ENCODE results near the gene TSC22D3.
A peak's percentile ranks its signal among the peaks of the same experiment; 100 is the strongest.
"Not testable (repeated sequence)": the region's sequence is repeated elsewhere in the genome, so short reads cannot be mapped to it uniquely, and the experiment has no call there.

TSC22D3 gene

DNA sequence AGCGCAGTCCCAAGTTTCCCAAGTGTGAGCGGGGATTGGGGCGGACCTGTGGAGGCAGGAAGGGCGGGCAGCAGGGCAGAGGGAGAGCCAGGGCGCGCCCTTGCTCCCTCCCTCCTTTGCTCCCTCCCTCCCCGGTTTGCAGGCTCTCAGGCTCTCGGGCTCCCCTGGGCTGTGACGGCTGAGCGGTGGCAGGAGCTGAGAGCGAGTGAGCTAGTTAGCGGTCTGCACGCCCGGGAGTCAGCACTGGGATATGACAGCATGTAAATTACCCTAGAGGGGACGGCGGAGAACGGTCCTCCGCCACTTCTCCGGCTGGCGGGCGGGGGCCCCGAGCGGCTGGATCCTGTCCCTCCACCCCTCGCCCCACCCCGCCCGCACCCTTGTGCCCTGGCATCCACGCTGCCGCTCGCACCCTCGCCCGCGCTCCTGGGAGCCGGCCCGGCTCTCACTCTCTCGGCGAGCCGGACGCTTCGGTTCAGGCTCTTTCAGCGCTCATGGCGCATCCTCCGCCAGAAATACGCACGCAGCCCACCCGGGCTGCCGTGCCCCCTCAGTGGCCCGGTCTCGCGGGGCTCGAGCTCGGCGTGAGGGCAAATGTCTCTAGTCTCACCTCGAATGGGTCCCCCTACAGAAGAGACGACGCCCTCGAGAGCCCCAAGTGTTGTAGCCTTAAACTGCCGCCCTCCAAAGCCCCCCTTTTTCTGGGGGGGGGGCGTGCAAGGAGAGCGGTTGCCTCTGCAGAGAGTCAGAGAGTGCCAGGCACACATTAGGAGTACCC lies at the start of gene TSC22D3:
TSC22D3 (minus strand) TSS at position 54 of the 778 bp plus-strand sequence. CDS start 368 bp downstream, outside the sequence.
- DNase-seq (ENCODE audit: low read depth in 4 of 4, low spot score in 1 of 4): peak in 1 of 4 experiments; percentile 31

- DNase-seq (ENCODE audit: low read depth in 4 of 4, low spot score in 1 of 4): no peak
Observed at GRCh38 chrX:107823456-107823855, 47.9 kb upstream of the TSC22D3 start.

DNA sequence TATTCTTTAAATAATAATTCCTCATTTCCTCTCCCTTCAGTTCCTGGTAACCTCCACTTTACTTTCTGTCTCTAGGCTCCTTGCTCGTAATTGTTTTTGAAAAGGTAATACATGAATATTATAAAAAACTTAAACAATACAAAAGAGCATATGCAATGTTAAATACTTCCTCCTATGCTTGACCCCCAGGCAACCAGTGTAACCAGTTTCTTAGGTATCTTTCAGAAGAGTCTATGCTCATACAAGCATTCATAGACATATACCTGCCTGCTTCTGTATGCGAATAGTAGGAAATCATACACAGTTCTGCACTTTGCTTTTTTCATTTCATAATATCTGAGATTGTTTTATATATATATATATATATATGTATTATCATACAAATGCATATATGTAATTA lies 47.5 kb upstream of the TSC22D3 start:
- no peak for DNase-seq (ENCODE audit: low read depth in 4 of 4, low spot score in 1 of 4)

DNA sequence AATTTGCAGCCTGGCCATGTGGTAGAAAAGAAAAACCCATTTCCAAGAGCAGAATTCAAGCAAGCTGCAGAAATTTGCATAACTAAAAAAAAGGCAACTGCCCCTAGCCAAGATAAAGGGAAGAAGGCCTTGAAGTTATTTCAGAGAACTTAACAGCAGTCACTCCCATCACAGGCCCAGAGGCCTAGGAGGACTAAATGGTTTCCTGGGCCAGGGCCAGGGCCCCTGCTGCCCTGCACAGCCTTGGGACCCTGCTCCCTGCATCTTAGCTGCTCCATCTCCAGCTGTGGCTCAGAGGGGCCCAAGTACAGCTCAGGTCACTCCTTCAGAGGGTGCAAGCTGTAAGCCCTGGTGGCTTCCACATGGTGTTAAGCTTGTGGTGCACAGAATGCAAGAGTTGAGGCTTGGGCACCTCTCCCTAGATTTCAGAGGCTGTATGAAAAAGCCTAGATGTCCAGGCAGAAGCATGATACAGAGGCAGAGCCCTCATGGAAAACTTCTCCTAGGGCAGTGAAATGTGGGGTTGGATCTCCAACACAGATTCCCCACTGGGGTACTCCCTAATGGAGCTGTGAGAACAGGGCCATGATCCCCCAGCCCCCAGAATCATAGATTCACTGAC lies 43.4 kb upstream of the TSC22D3 start:
- no peak for DNase-seq (ENCODE audit: low read depth in 4 of 4, low spot score in 1 of 4)

DNA sequence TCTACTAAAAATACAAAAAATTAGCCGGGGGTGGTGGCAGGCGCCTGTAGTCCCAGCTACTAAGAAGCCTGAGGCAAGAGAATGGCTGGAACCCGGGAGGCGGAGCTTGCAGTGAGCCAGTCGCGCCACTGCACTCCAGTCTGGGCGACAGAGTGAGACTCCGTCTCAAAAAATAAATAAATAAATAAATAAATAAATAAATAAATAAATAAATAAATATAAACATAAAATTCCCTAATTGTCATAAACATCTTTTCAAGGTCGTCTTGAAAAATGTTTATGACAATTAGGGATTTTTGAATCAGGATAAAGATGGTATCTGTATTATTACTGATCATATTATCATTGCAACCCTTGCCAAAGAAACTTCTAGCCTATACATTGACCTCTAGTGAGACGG lies 34.5 kb upstream of the TSC22D3 start:
- not testable (repeated sequence) for DNase-seq (ENCODE audit: low read depth in 4 of 4, low spot score in 1 of 4)

- no peak for DNase-seq (ENCODE audit: low read depth in 4 of 4, low spot score in 1 of 4)
Observed at GRCh38 chrX:107805179-107805578, 29.6 kb upstream of the TSC22D3 start.

GRCh38 chrX:107804427-107804826 lies 28.8 kb upstream of the TSC22D3 start:
- no peak for DNase-seq (ENCODE audit: low read depth in 4 of 4, low spot score in 1 of 4)

DNA sequence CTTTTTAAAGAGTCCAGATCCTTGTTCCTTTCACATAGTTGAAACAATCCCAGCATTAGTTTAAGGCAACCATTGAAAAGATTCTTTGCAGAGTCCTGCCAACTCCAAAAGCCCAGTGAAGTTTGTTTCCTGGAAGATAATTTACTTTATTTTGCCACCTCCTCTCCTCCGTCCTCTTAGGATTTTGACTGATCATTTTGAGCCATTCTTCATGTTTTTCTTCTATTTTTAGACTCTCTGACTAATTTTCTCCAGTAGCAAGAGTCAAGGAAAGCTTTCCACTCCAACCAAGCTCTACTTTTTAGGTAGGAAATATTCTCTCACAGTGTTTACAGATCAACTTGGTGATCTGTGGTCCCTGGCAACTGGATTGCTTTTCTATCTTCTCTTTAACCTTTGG lies 12.2 kb upstream of the TSC22D3 start:
- no peak for DNase-seq (ENCODE audit: low read depth in 4 of 4, low spot score in 1 of 4)

- DNase-seq (ENCODE audit: low read depth in 4 of 4, low spot score in 1 of 4): no peak
Observed at GRCh38 chrX:107780525-107780924, 4.9 kb upstream of the TSC22D3 start.

DNA sequence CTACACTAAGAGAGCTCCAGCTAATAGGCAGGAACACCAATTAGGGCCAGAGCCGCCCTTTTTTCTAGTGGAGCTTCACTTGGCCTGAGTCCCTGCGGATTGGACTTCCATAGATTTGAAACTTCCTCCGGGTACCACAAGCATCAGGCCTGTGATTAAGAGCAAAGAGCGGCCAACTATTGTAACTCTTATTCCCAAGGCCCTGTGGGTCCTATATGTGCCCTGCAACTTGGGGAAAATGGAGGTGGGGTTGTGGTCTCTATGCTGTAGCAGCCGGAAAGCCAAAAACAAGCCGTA lies 1.9 kb upstream of the TSC22D3 start, which contains the start of gene NCBP2L:
NCBP2L (plus strand) TSS at position 198 of the 297 bp plus-strand sequence. CDS start 16,488 bp downstream, outside the sequence.
- no peak for DNase-seq (ENCODE audit: low read depth in 4 of 4, low spot score in 1 of 4)

- peak; percentile 53 to 66 (median 58) for DNase-seq (ENCODE audit: low read depth in 4 of 4, low spot score in 1 of 4)
Observed at GRCh38 chrX:107776649-107777535, 1.3 kb upstream of the TSC22D3 start.

GRCh38 chrX:107775000-107775733 lies 420 bp downstream of the TSC22D3 start:
- peak in 1 of 4 experiments; percentile 0 for DNase-seq (ENCODE audit: low read depth in 4 of 4, low spot score in 1 of 4)

DNA sequence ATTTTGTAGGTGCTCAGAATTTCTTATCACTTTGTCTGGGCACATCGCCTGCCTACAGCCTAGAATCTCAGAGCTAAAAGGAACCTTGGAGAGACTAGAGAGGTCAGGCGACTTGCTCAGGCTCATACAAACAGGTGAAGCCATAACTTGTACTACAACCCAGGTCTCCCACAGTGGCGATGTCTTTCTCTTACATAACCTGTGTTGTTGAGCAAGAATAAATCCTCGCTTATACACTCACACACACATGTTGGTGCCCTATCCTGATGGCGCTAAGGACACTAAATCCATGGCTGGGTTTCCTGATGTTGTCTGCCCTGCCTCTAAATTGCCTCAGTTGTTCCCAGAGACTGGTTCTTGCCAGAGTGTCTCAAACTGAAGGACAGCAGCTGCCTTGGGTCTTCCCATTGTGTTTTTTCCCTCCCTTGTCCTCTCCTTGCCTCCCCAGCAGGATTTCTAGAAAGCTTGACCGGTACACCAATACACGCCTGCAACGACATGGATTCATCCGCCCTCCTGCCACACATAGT lies 1.6 kb downstream of the TSC22D3 start:
- no peak for DNase-seq (ENCODE audit: low read depth in 4 of 4, low spot score in 1 of 4)

DNA sequence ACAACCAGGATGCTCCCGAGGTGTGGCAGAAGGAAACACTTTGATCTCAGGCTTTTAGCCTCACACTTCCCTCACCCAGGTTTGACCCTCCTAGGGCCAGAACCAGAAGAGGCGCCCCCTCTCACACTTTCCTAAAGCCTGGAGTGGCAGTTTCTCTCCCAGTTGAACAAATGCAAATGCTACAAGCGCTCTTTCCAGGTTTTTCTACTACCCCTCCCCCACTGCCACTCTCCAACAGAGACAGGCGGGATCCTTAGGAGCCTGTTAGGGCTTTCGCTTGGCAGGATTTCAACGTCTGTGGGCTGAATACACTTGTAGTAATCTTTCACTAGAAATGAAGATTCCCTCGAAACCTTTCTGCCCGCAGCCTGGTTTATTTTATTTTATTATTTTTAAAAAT lies 2.4 kb downstream of the TSC22D3 start:
- no peak for DNase-seq (ENCODE audit: low read depth in 4 of 4, low spot score in 1 of 4)

GRCh38 chrX:107769581-107770317 lies 5.8 kb downstream of the TSC22D3 start:
- DNase-seq (ENCODE audit: low read depth in 4 of 4, low spot score in 1 of 4): no peak

GRCh38 chrX:107768051-107768450 lies 7.5 kb downstream of the TSC22D3 start:
- no peak for DNase-seq (ENCODE audit: low read depth in 4 of 4, low spot score in 1 of 4)

- no peak for DNase-seq (ENCODE audit: low read depth in 4 of 4, low spot score in 1 of 4)
Observed at GRCh38 chrX:107766470-107767150, 9.0 kb downstream of the TSC22D3 start.

DNA sequence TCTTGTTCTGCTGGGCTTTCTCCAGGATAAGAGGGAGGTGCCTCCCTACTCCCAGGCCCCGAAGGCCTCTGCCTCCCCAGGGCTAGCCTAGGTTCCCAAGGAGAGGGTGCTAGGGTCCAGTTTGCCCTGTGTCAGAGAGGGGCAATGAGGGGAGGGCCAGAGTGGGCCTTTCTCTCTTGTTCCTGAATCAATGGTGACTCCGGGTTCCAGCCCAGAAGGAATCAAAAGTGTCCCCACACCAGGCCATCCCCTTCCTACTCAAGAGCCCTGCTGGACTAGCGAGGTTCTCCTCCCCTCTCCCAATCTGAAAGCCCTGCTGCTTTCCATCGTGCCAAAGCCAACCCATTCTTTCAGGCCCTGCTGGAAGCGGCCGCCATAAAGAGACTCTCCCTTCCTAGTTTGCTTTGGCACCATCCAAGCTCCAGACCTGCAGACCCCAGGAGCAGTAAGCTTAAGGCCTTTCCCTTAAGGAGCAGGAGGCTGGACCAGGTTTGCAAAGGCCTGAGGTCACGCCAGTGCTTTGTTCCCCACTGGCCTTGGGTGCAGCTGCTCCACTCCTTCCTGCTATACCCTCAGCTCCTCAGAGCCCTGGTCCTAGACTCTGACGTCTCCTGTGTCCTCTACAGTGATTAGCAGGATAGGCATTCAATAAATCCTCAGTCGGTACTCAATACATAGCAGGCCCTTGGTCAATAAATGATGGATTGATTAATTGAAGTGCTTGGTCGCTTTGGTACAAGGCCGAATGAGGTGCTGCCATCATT lies 10.6 kb downstream of the TSC22D3 start:
- DNase-seq (ENCODE audit: low read depth in 4 of 4, low spot score in 1 of 4): no peak

GRCh38 chrX:107763647-107764046 lies 11.9 kb downstream of the TSC22D3 start:
- no peak for DNase-seq (ENCODE audit: low read depth in 4 of 4, low spot score in 1 of 4)
